Panc1 (cell line): Measurements from ENCODE around the gene TRIM44.
"Not testable (repeated sequence)": the region's sequence is repeated elsewhere in the genome, so short reads cannot be mapped to it uniquely, and the experiment has no call there.

Source experiments
- TF ChIP-seq, protein P1 (sequence below), 2 experiments: IDR thresholded peaks; 2 replicates each; pipeline ENCODE4 v1.6.1; 2011 to 2012; ENCODE audit warnings: low read depth in 2 of 2, control low read depth in 1 of 2, low read length in 1 of 2, mild to moderate bottlenecking in 1 of 2, moderate library complexity in 1 of 2; ENCODE audit not compliant: insufficient read depth in 1 of 2
- TF ChIP-seq, protein P2 (sequence below): fragments of 450-650 bp; IDR thresholded peaks from 2 replicates; pipeline ENCODE4 v1.5.1; 2017; ENCODE audit warnings: mild to moderate bottlenecking

DNA sequence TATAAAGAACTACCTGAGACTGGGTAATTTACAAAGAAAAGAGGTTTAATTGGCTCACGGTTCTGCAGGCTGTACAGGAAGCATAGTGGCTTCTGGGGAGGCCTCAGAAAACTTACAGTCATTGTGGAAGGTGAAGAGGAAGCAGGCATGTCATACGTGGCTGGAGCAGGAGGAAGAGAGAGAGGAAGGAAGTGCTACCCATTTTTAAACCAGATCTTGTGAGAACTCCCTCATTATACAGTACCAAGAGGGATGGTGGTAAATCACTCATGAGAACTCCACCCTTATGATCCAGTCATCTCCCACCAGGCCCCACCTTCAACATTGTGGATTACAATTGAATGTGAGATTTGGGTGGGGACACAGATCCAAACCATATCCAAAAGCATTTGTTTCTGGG, 53.1 kb downstream of the TRIM44 start:
- TF ChIP-seq, protein P1, sequence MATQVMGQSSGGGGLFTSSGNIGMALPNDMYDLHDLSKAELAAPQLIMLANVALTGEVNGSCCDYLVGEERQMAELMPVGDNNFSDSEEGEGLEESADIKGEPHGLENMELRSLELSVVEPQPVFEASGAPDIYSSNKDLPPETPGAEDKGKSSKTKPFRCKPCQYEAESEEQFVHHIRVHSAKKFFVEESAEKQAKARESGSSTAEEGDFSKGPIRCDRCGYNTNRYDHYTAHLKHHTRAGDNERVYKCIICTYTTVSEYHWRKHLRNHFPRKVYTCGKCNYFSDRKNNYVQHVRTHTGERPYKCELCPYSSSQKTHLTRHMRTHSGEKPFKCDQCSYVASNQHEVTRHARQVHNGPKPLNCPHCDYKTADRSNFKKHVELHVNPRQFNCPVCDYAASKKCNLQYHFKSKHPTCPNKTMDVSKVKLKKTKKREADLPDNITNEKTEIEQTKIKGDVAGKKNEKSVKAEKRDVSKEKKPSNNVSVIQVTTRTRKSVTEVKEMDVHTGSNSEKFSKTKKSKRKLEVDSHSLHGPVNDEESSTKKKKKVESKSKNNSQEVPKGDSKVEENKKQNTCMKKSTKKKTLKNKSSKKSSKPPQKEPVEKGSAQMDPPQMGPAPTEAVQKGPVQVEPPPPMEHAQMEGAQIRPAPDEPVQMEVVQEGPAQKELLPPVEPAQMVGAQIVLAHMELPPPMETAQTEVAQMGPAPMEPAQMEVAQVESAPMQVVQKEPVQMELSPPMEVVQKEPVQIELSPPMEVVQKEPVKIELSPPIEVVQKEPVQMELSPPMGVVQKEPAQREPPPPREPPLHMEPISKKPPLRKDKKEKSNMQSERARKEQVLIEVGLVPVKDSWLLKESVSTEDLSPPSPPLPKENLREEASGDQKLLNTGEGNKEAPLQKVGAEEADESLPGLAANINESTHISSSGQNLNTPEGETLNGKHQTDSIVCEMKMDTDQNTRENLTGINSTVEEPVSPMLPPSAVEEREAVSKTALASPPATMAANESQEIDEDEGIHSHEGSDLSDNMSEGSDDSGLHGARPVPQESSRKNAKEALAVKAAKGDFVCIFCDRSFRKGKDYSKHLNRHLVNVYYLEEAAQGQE (IDR thresholded peaks at IDR 0.05; ENCODE audit: insufficient read depth in 1 of 2, low read depth in 2 of 2, low read length in 1 of 2) = not testable (repeated sequence)
- TF ChIP-seq, protein P2, sequence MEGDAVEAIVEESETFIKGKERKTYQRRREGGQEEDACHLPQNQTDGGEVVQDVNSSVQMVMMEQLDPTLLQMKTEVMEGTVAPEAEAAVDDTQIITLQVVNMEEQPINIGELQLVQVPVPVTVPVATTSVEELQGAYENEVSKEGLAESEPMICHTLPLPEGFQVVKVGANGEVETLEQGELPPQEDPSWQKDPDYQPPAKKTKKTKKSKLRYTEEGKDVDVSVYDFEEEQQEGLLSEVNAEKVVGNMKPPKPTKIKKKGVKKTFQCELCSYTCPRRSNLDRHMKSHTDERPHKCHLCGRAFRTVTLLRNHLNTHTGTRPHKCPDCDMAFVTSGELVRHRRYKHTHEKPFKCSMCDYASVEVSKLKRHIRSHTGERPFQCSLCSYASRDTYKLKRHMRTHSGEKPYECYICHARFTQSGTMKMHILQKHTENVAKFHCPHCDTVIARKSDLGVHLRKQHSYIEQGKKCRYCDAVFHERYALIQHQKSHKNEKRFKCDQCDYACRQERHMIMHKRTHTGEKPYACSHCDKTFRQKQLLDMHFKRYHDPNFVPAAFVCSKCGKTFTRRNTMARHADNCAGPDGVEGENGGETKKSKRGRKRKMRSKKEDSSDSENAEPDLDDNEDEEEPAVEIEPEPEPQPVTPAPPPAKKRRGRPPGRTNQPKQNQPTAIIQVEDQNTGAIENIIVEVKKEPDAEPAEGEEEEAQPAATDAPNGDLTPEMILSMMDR = not testable (repeated sequence)
